GM19372 (cell line): ENCODE data around the gene ADAM12.
"Not testable (repeated sequence)": the region's sequence is repeated elsewhere in the genome, so short reads cannot be mapped to it uniquely, and the experiment has no call there.

Experiments
- ATAC-seq: cut with Tn5 transposase; IDR thresholded peaks from one replicate; pipeline ENCODE4 v1.9.1; 2021; ENCODE audit warnings: mild to moderate bottlenecking, low read depth, moderate library complexity; ENCODE audit not compliant: unreplicated experiment

The ADAM12 gene

GRCh38 chr10:126375926-126376554 lies 12.2 kb downstream of the ADAM12 start:
- no peak for ATAC-seq

GRCh38 chr10:126375299-126375698 lies 13.0 kb downstream of the ADAM12 start:
- no peak for ATAC-seq

- no peak for ATAC-seq
Observed at GRCh38 chr10:126374435-126374834, 13.8 kb downstream of the ADAM12 start.

GRCh38 chr10:126373972-126374371 lies 14.3 kb downstream of the ADAM12 start:
- no peak for ATAC-seq

GRCh38 chr10:126373147-126373546 lies 15.1 kb downstream of the ADAM12 start:
- ATAC-seq, result no peak

GRCh38 chr10:126372396-126372795 lies 15.9 kb downstream of the ADAM12 start:
- ATAC-seq, result no peak

- no peak for ATAC-seq
Observed at GRCh38 chr10:126369125-126369710, 19.1 kb downstream of the ADAM12 start.

GRCh38 chr10:126357169-126357568 lies 31.1 kb downstream of the ADAM12 start:
- ATAC-seq, result no peak

- no peak for ATAC-seq
Observed at GRCh38 chr10:126353666-126354065, 34.6 kb downstream of the ADAM12 start.

- ATAC-seq, result no peak
Observed at GRCh38 chr10:126352453-126352852, 35.8 kb downstream of the ADAM12 start.

GRCh38 chr10:126351021-126351420 lies 37.3 kb downstream of the ADAM12 start:
- ATAC-seq, result no peak

- no peak for ATAC-seq
Observed at GRCh38 chr10:126350216-126350992, 37.9 kb downstream of the ADAM12 start.

- ATAC-seq, result no peak
Observed at GRCh38 chr10:126349676-126350075, 38.6 kb downstream of the ADAM12 start.

GRCh38 chr10:126349101-126349500 lies 39.2 kb downstream of the ADAM12 start:
- no peak for ATAC-seq

GRCh38 chr10:126343496-126343895 lies 44.8 kb downstream of the ADAM12 start:
- ATAC-seq, result not testable (repeated sequence)

GRCh38 chr10:126342680-126343079 lies 45.6 kb downstream of the ADAM12 start:
- no peak for ATAC-seq

- no peak for ATAC-seq
Observed at GRCh38 chr10:126341491-126341890, 46.8 kb downstream of the ADAM12 start.

GRCh38 chr10:126337251-126337810 lies 50.9 kb downstream of the ADAM12 start:
- ATAC-seq, result no peak

- ATAC-seq, result no peak
Observed at GRCh38 chr10:126336801-126337200, 51.5 kb downstream of the ADAM12 start.

GRCh38 chr10:126334272-126334671 lies 54.0 kb downstream of the ADAM12 start:
- ATAC-seq, result no peak

GRCh38 chr10:126332576-126332975 lies 55.7 kb downstream of the ADAM12 start:
- no peak for ATAC-seq
